HG03159 (cell line): ENCODE data around the gene PIAS2.
"Not testable (repeated sequence)": the region's sequence is repeated elsewhere in the genome, so short reads cannot be mapped to it uniquely, and the experiment has no call there.

ENCODE experiments used
- ATAC-seq: cut with Tn5 transposase; IDR thresholded peaks from one replicate; pipeline ENCODE4 v1.9.1; 2021; ENCODE audit warnings: mild to moderate bottlenecking, moderate library complexity; ENCODE audit not compliant: unreplicated experiment

Gene PIAS2

GRCh38 chr18:46842583-46842982, 74.7 kb downstream of the PIAS2 start:
- ATAC-seq = no peak

GRCh38 chr18:46833899-46834298, 83.4 kb downstream of the PIAS2 start:
- ATAC-seq = no peak

GRCh38 chr18:46832849-46833248, 84.5 kb downstream of the PIAS2 start:
- ATAC-seq = no peak

- not testable (repeated sequence) for ATAC-seq
Measured at GRCh38 chr18:46832422-46832821, 84.9 kb downstream of the PIAS2 start.

GRCh38 chr18:46831434-46831833, 85.9 kb downstream of the PIAS2 start:
- ATAC-seq = no peak

- ATAC-seq = no peak
Measured at GRCh38 chr18:46830633-46831032, 86.7 kb downstream of the PIAS2 start.

GRCh38 chr18:46829947-46830346, 87.4 kb downstream of the PIAS2 start:
- ATAC-seq = no peak

GRCh38 chr18:46829531-46829930, 87.8 kb downstream of the PIAS2 start:
- no peak for ATAC-seq

GRCh38 chr18:46821856-46822711, 95.2 kb downstream of the PIAS2 start:
- ATAC-seq = no peak

- no peak for ATAC-seq
Measured at GRCh38 chr18:46820863-46821262, 96.4 kb downstream of the PIAS2 start.

GRCh38 chr18:46815661-46816060, 101.6 kb downstream of the PIAS2 start:
- ATAC-seq = no peak

GRCh38 chr18:46814399-46814798, 102.9 kb downstream of the PIAS2 start:
- ATAC-seq = no peak

GRCh38 chr18:46812311-46812710, 105.0 kb downstream of the PIAS2 start:
- ATAC-seq = no peak

GRCh38 chr18:46810481-46811000, 106.8 kb downstream of the PIAS2 start:
- no peak for ATAC-seq

- ATAC-seq = no peak
Measured at GRCh38 chr18:46809145-46809544, 108.2 kb downstream of the PIAS2 start.

- not testable (repeated sequence) for ATAC-seq
Measured at GRCh38 chr18:46795945-46796344, 121.4 kb downstream of the PIAS2 start.

- ATAC-seq = no peak
Measured at GRCh38 chr18:46794607-46795006, 122.7 kb downstream of the PIAS2 start.

GRCh38 chr18:46793565-46793964, 123.7 kb downstream of the PIAS2 start:
- no peak for ATAC-seq

- no peak for ATAC-seq
Measured at GRCh38 chr18:46789088-46789487, 128.2 kb downstream of the PIAS2 start.

GRCh38 chr18:46787674-46788073, 129.6 kb downstream of the PIAS2 start:
- ATAC-seq = no peak

- ATAC-seq = no peak
Measured at GRCh38 chr18:46772357-46772756, 144.9 kb downstream of the PIAS2 start.

GRCh38 chr18:46771141-46771540, 146.2 kb downstream of the PIAS2 start:
- no peak for ATAC-seq

GRCh38 chr18:46770708-46771107, 146.6 kb downstream of the PIAS2 start:
- ATAC-seq = no peak
